ENCODE results near the gene ZNF217. TPM values are rescaled to one million over a fixed set of nuclear protein-coding genes. Genes with fewer than 3 reads are reported as not detected.

The ZNF217 gene
- total and polyA plus RNA-seq, 10 of the 15 experiments (the other 5 are each of a cell fraction or from before 2014, with no cell fraction given) = 8.5 to 76.6 (median 40.6) TPM

- TF ChIP-seq ZNF687 (IDR thresholded peaks at IDR 0.05) = no peak
- TF ChIP-seq SUPT20H (IDR thresholded peaks at IDR 0.05; ENCODE audit: borderline replicate concordance, control insufficient read depth, low read depth, low read length) = no peak
- no peak for TF ChIP-seq TAF1 (IDR thresholded peaks at IDR 0.05; ENCODE audit: borderline replicate concordance, low read depth, low read length)
- TF ChIP-seq GABPA (IDR thresholded peaks at IDR 0.05; ENCODE audit: low read depth) = no peak
- no peak for TF ChIP-seq SKIL (IDR thresholded peaks at IDR 0.05; ENCODE audit: low read depth, poor library complexity, severe bottlenecking)
- TF ChIP-seq CHD1 (IDR thresholded peaks at IDR 0.05; ENCODE audit: low read depth, low read length) = no peak
- TF ChIP-seq POLR2AphosphoS5 (IDR thresholded peaks at IDR 0.05; ENCODE audit: low read length) = no peak
- TF ChIP-seq DPF2 (IDR thresholded peaks at IDR 0.05) = no peak
- TF ChIP-seq LARP7 (IDR thresholded peaks at IDR 0.05) = no peak
- TF ChIP-seq E2F4 (IDR thresholded peaks at IDR 0.05; ENCODE audit: low read depth, low read length) = no peak
- TF ChIP-seq MEF2B (IDR thresholded peaks at IDR 0.05; ENCODE audit: partially characterized antibody, poor library complexity, severe bottlenecking) = no peak
- no peak for TF ChIP-seq ELK1 (IDR thresholded peaks at IDR 0.05; ENCODE audit: low read depth, low read length)
- no peak for TF ChIP-seq STAT3 (IDR thresholded peaks at IDR 0.05; ENCODE audit: low read depth, low read length)
- TF ChIP-seq CBFB (IDR thresholded peaks at IDR 0.05; ENCODE audit: low read depth) = no peak
- peak; percentile 84 for TF ChIP-seq NFXL1 (IDR thresholded peaks at IDR 0.05; ENCODE audit: borderline replicate concordance)
- TF ChIP-seq NFYA (IDR thresholded peaks at IDR 0.05; ENCODE audit: borderline replicate concordance, low read depth, low read length) = no peak
- no peak for TF ChIP-seq WRNIP1 (IDR thresholded peaks at IDR 0.05; ENCODE audit: borderline replicate concordance, low read depth, low read length)
- no peak for TF ChIP-seq RCOR1 (conservative IDR thresholded peaks at IDR 0.05; ENCODE audit: low read depth, low read length)
- no peak for TF ChIP-seq HDAC2 (IDR thresholded peaks at IDR 0.05)
These were observed 23.0 kb downstream of the ZNF217 start (continued) for GRCh38 chr20:53570446-53571276.

Measured in GM12878 (cell line).